Naive thymus-derived CD8-positive, alpha-beta T cell (primary cell): ENCODE data around the gene NHLRC2. TPM values are rescaled to one million over a fixed set of nuclear protein-coding genes. Genes with fewer than 3 reads are reported as not detected.

Source experiments
- ATAC-seq, 2 donors: fragments of 150-1000 bp; cut with Tn5 transposase in 1 of 2; sonication (Bioruptor Pico), chemical (Tn5 transposase) in 1 of 2; 1 replicate in 1 of 2; 2 replicates in 1 of 2; pipeline ENCODE4 v1.10.0; 2021; ENCODE audit warnings: mild to moderate bottlenecking in 2 of 2, moderate library complexity in 2 of 2
- POLR2A ChIA-PET: fragments of 350-600 bp; sonication (Branson Sonifier 250); formaldehyde crosslinking; loops from one replicate; lab custom pipeline; 2021; ENCODE audit warnings: antibody characterized with exemption; lab: Charles Lee
- DNase-seq, 10 donors: peaks; one replicate each; pipeline versions ENCODE4 v3.0.0 to v3.0.0-alpha.2; 2020 to 2022
- H3K27ac Mint-ChIP-seq, 10 donors: one replicate each; pipeline ENCODE4 v1.8.0; 2020 to 2022; ENCODE audit warnings: mild to moderate bottlenecking in 10 of 10, mixed read lengths in 10 of 10, moderate library complexity in 4 of 10, inconsistent platforms in 1 of 10
- H3K27me3 Mint-ChIP-seq, 5 donors: one replicate each; pipeline ENCODE4 v1.8.0; 2021 to 2022; ENCODE audit warnings: mixed read lengths in 5 of 5
- H3K36me3 Mint-ChIP-seq, 3 donors: one replicate each; pipeline ENCODE4 v1.8.0; 2020 to 2022; ENCODE audit warnings: mixed read lengths in 3 of 3, mild to moderate bottlenecking in 2 of 3, inconsistent platforms in 1 of 3
- H3K4me1 Mint-ChIP-seq, 4 donors: one replicate each; pipeline ENCODE4 v1.8.0; 2021 to 2022; ENCODE audit warnings: mixed read lengths in 4 of 4
- H3K4me3 Mint-ChIP-seq, 10 donors: one replicate each; pipeline ENCODE4 v1.8.0; 2020 to 2022; ENCODE audit warnings: mild to moderate bottlenecking in 10 of 10, mixed read lengths in 10 of 10, moderate library complexity in 6 of 10, inconsistent platforms in 1 of 10
- H3K9me3 Mint-ChIP-seq, 9 donors: one replicate each; pipeline ENCODE4 v1.8.0; 2020 to 2022; ENCODE audit warnings: mixed read lengths in 9 of 9, mild to moderate bottlenecking in 3 of 9, inconsistent platforms in 1 of 9, moderate library complexity in 1 of 9
- polyA plus RNA-seq, 3 donors: library from polyadenylated mRNA; unstranded; fragments of 300-500 nt; fragmentation: Illumina TruSeq; gene quantifications; one replicate each; pipeline ENCODE4 v1.2.3, GENCODE V29; 2021
- total RNA-seq, 8 experiments: library from RNA in 2 of 8; stranded (reverse) in 2 of 8; gene quantifications; one replicate each; pipeline ENCODE4 v1.2.3 and lab custom pipeline; 2021 to 2026

NHLRC2 gene
- total and polyA plus RNA-seq, 5 experiments from 2014 or later: 3.4 to 25.4 (median 7.8) TPM

DNA sequence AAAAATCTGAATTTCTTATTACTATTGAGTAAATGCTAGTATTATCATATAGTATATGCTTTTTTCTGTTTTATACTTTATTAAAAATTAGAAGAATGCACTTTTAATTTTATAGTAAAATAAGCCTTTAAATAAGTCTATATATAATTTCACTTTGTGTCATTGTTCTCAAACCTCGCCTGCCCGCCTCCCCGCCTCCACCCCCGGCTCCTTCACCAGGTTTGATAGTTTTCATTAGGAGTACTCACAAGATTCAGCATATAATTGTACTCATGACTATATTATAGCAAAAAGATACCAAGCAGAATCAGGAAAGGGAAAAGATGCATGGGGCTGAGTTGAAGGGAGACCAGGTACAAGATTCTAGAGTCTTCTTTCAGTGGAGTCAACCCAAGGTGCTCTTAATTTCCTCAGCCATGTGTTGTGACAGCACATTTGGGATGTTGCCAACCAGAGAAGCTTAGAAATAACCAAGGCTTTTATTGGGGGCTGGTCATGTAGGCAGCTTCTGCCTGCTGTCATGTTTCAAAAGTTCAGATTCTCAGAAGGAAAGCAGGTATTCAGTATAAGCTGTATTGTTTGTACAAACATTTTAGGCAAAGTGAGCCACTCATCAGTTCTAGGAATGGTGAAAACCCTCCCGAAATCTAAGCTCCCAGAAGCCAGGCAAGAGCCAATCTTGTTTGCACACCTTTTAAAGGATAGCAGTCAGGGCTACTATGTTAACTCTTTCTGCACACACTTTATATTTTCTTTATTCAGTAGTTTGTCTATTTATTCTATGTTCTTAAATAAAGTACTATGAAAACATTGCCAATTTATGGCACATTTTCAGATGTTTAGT lies 12.3 kb downstream of the NHLRC2 start:
- no peak for ATAC-seq
- peaks cover 11 to 16% (median 14%) of the 10 kb centered on the region in 4 donors for H3K4me1 Mint-ChIP-seq
- H3K9me3 Mint-ChIP-seq: peaks cover 0 to 3% (median under 1%) of the 10 kb centered on the region in 9 donors
- no peak overlapping the region for H3K4me3 Mint-ChIP-seq
- peaks cover 9 to 47% (median 29%) of the 10 kb centered on the region in 3 donors for H3K36me3 Mint-ChIP-seq
- no peaks in the 10 kb centered on the region for H3K27me3 Mint-ChIP-seq
- H3K27ac Mint-ChIP-seq: no peak overlapping the region
- DNase-seq: no peak
- POLR2A ChIA-PET: no interaction called here

DNA sequence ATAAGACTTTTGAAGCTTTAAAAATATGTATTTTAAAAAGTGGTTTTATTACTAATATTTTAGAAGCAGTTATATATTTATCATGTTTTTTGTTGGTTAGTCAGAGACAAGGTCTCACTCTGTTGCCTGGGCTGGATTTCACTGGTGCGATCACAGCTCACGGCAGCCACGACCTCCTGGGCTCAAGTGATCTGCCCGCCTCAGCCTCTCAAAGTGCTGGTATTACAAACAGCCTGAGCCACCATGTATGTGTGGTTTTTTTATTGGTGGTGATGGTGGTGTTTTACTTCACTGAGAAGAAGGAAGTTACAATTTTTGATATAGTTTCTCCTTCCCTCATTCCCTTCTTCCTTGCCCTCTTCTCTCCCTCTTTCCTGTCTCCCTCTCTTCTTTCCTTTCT lies 13.4 kb downstream of the NHLRC2 start:
- Mint-ChIP-seq H3K4me3 (no peak overlapping the region), H3K4me1 (peaks cover 13 to 16% (median 14%) of the 10 kb centered on the region in 4 donors), H3K9me3 (peaks cover 0 to 11% (median 7%) of the 10 kb centered on the region in 9 donors), H3K27ac (peak overlapping the region in 1 of 10 donors; percentile 16), H3K36me3 (peaks cover 9 to 50% (median 38%) of the 10 kb centered on the region in 3 donors), H3K27me3 (no peaks in the 10 kb centered on the region)
- no peak for ATAC-seq
- POLR2A ChIA-PET: no interaction called here
- no peak for DNase-seq

DNA sequence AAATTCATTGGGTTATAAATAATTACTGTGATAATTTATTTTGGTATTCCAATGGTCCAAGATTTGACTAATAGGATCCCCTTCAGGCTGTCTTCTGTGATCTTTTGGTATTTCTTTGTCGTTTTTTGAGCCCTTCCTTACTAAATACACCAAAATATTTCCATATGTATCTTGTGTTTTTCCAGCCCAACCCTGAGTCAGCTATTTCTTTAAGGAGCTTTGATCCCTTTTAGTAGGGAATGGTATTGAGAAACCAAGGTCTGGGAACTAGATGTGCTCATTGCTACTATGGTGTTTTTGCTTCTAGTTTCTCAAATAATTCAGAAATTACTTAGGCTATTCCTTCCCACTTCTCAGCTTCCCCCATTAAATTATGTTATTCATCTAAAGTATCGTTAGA lies 15.3 kb downstream of the NHLRC2 start:
- H3K27me3 Mint-ChIP-seq: no peaks in the 10 kb centered on the region

DNA sequence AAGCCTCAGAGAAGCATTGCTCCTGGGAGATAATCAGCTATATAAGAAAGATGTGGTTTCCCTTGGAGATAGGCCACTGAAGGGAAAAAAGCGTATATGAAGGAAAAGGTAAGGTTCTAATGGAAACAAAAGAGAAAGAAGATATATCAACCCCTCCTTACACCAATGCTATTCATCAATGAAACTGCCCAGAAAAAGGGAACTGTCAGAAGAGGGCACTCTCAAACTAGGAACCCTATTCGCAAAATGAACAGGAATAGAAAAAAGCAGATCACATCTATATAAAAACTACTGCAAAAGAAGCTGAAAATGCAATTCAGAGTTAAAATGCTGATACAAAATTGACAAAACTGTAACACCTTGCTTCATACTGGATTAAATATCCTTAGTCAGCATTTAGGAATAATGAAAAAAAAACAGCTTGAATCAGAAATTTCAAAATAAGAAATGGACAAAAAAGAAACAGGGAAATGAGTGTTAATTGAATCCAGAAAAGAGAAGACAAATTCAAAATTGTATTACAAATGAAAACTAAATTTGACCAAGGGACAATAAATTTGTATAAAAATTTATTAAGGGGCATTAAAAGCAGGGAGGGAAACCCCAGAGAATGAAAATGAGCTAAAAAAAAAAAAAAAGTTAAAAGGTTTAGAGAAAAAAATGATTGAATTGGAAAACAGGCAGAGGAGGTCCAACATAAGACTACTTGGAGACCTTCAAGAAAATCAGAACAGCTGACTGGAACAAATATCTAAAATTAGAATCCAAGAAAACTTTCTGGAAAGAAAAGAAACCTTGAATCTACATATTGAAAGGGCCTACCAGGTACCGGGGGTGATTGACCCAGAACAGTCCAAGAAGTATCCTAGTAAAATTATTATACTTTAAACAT lies 17.9 kb downstream of the NHLRC2 start:
- ATAC-seq (no peak), DNase-seq (no peak)
- Mint-ChIP-seq H3K27ac (no peak overlapping the region), H3K4me3 (no peak overlapping the region), H3K36me3 (peaks cover 6 to 42% (median 32%) of the 10 kb centered on the region in 3 donors), H3K9me3 (peaks cover 0 to 11% (median 7%) of the 10 kb centered on the region in 9 donors), H3K27me3 (no peaks in the 10 kb centered on the region), H3K4me1 (peaks cover 11 to 32% (median 23%) of the 10 kb centered on the region in 4 donors)
- POLR2A ChIA-PET: interaction anchor here (0.6 kb wide), 1 partner anchor 32 kb away, joined by 6 read pairs; no protein-coding TSS in a partner anchor

More for the DNA sequence above, 15.3 kb downstream of the NHLRC2 start:
- Mint-ChIP-seq H3K27ac (no peak overlapping the region), H3K9me3 (peaks cover 0 to 11% (median 7%) of the 10 kb centered on the region in 9 donors), H3K4me1 (peaks cover 15 to 25% (median 21%) of the 10 kb centered on the region in 4 donors), H3K36me3 (peaks cover 3 to 39% (median 34%) of the 10 kb centered on the region in 3 donors), H3K4me3 (no peak overlapping the region)
- POLR2A ChIA-PET: no interaction called here
- ATAC-seq: no peak
- DNase-seq: no peak

DNA sequence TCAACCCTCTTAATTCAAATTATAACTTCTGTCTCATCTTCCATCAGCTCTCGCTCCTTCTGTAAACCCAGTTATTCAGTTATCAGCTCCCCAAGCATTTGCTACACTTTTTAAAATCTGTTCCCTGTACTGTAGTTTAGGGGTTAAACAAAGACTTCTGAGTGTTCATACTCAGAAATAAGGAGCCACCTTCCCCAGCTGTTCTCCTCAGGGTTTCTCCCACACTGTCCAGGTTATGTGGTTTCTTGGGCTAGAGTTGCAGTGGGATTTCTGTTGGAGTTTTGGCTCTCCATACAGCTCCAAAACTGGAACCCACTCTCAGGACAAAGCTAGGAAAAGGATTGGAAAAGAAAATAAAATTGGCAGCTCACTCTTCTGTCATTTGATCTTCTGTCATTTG lies 20.8 kb downstream of the NHLRC2 start:
- H3K4me3 Mint-ChIP-seq: no peak overlapping the region
- no peak overlapping the region for H3K27ac Mint-ChIP-seq
- no peaks in the 10 kb centered on the region for H3K27me3 Mint-ChIP-seq
- no peak for ATAC-seq
- POLR2A ChIA-PET: no interaction called here
- peaks cover 9 to 48% (median 33%) of the 10 kb centered on the region in 3 donors for H3K36me3 Mint-ChIP-seq
- peaks cover 0 to 11% (median 7%) of the 10 kb centered on the region in 9 donors for H3K9me3 Mint-ChIP-seq
- no peak for DNase-seq
- H3K4me1 Mint-ChIP-seq: peaks cover 2 to 22% (median 17%) of the 10 kb centered on the region in 4 donors

DNA sequence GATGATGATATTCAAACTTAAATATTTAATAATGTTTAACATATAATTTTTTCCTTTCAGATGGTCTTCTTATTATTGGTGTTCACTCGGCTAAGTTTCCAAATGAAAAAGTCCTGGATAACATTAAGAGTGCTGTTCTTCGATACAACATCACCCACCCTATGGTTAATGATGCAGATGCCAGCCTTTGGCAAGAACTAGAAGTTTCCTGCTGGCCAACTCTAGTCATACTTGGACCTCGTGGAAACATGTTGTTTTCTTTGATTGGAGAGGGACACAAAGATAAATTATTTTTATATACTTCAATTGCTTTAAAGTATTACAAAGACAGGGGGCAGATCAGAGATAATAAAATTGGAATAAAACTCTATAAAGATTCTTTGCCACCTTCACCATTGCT lies 22.0 kb downstream of the NHLRC2 start:
- Mint-ChIP-seq H3K4me3 (no peak overlapping the region), H3K4me1 (peaks cover 2 to 22% (median 17%) of the 10 kb centered on the region in 4 donors), H3K9me3 (peaks cover 0 to 11% (median 6%) of the 10 kb centered on the region in 9 donors), H3K27me3 (no peaks in the 10 kb centered on the region), H3K27ac (no peak overlapping the region), H3K36me3 (peaks cover 9 to 52% (median 28%) of the 10 kb centered on the region in 3 donors)
- POLR2A ChIA-PET: no interaction called here
- no peak for DNase-seq
- no peak for ATAC-seq

DNA sequence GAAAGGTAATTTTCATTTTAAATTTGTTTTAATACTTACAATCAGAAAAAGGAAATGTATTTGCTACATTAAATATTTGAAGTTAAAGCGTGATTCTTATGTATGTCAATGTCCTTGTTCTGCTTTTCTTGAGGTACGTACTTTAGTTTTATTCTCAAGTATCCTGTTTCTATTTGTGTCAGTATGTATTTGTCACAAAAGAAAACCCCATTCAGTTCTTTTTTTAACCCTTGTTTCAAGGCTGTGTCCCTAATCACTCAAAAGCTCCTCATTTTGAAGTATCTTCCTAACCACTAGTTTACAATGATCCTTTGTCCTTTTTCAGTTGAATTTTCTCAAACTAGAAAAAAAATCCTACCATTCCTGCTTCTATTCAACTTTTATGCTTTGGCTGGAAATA lies 25.2 kb downstream of the NHLRC2 start:
- H3K27me3 Mint-ChIP-seq: no peaks in the 10 kb centered on the region
- H3K27ac Mint-ChIP-seq: peak overlapping the region in 1 of 10 donors; percentile 44
- peaks cover 7 to 23% (median 13%) of the 10 kb centered on the region in 4 donors for H3K4me1 Mint-ChIP-seq
- DNase-seq (no peak), ATAC-seq (no peak)
- no peak overlapping the region for H3K4me3 Mint-ChIP-seq
- peaks cover 6 to 65% (median 26%) of the 10 kb centered on the region in 3 donors for H3K36me3 Mint-ChIP-seq
- H3K9me3 Mint-ChIP-seq: no peaks in the 10 kb centered on the region
- POLR2A ChIA-PET: no interaction called here

DNA sequence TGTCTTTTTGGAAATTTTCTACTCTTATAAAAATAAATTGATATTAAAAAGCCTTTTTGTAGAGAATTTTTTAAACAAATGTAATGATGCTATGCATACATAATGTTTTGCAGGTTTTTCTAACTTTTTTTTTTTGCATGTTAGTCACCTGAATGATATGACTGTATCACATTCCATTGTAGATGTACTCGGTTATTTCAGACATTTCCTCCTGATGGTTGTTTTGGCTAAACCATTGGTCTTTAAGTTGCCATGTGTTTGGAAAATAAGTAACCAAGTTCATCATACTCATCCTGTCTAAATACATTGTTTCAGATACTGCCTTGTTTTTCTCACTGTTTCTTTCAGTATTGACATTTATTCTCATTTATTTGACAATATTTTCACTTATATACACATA lies 25.8 kb downstream of the NHLRC2 start:
- H3K27ac Mint-ChIP-seq: no peak overlapping the region
- no peaks in the 10 kb centered on the region for H3K9me3 Mint-ChIP-seq
- H3K4me3 Mint-ChIP-seq: no peak overlapping the region
- H3K27me3 Mint-ChIP-seq: no peaks in the 10 kb centered on the region
- peaks cover 7 to 65% (median 29%) of the 10 kb centered on the region in 3 donors for H3K36me3 Mint-ChIP-seq
- ATAC-seq (no peak), DNase-seq (no peak)
- POLR2A ChIA-PET: no interaction called here
- H3K4me1 Mint-ChIP-seq: peaks cover 7 to 20% (median 10%) of the 10 kb centered on the region in 4 donors

DNA sequence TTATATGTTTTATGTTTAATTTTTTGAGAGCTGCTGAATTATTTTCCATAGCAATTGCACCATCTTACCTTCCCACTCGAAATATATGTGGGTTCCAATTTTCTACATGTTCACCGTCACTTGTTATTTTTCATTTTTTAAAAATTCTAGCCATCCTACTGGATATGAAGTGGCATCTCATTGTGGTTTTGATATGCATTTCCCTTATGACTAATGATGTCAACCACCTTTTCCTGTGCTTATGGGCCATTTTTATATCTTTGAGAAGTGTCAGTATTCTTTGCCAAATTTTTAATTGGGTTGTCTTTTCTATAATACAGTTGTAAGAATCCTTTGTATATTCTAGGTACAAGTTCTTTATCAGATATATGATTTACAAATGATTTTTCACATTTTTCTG lies 27.8 kb downstream of the NHLRC2 start:
- Mint-ChIP-seq H3K9me3 (no peaks in the 10 kb centered on the region), H3K27me3 (no peaks in the 10 kb centered on the region), H3K36me3 (peaks cover 14 to 71% (median 46%) of the 10 kb centered on the region in 3 donors), H3K4me1 (peaks cover 3 to 16% (median 6%) of the 10 kb centered on the region in 4 donors), H3K4me3 (no peak overlapping the region), H3K27ac (no peak overlapping the region)
- POLR2A ChIA-PET: no interaction called here
- no peak for DNase-seq
- ATAC-seq: no peak

DNA sequence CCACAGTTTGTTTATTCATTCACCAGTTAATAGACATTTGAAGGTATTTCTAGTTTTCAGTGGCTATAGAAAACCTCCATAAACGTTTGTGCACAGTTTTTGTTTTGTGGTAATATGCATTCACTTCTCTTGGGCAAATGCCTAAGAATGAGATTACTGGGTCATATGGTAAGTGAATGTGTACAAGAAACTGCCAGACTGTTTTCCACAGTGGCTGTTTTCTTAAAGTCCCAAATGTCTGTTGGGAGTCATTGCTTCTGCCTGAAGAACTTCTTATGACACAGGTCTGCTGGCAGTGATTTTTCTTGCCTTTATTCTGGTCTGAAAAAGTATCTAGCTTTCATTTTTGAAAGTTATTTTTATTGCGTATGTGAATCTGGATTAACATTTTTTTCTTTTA lies 35.5 kb downstream of the NHLRC2 start:
- DNase-seq (no peak), ATAC-seq (no peak)
- POLR2A ChIA-PET: no interaction called here
- Mint-ChIP-seq H3K4me3 (no peak overlapping the region), H3K36me3 (peaks cover 19 to 64% (median 34%) of the 10 kb centered on the region in 3 donors), H3K4me1 (peaks cover 0 to 4% (median under 1%) of the 10 kb centered on the region in 4 donors), H3K27me3 (no peaks in the 10 kb centered on the region), H3K9me3 (no peaks in the 10 kb centered on the region), H3K27ac (no peak overlapping the region)

DNA sequence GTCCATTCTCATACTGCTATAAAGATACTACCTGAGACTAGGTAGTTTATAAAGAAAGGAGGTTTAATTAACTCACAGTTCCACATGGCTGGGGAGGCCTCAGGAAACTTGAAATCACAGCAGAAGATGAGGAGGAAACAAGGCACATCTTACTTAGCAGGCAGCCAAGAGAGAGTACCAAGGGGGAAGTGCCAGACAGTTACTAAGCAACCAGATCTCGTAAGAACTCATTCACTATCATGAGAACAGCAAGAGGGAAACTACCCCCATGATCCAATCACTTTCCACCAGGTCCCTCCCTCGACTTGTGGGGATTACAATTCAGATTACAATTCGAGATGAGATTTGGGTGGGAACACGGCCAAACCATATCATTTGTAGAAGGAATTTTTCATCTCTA lies 36.3 kb downstream of the NHLRC2 start:
- Mint-ChIP-seq H3K4me1 (peaks cover 0 to 4% (median under 1%) of the 10 kb centered on the region in 4 donors), H3K36me3 (peaks cover 19 to 62% (median 37%) of the 10 kb centered on the region in 3 donors), H3K27me3 (no peaks in the 10 kb centered on the region), H3K9me3 (peaks cover 0 to 6% (median 0%) of the 10 kb centered on the region in 9 donors), H3K4me3 (no peak overlapping the region), H3K27ac (no peak overlapping the region)
- ATAC-seq (no peak), DNase-seq (no peak)
- POLR2A ChIA-PET: no interaction called here

DNA sequence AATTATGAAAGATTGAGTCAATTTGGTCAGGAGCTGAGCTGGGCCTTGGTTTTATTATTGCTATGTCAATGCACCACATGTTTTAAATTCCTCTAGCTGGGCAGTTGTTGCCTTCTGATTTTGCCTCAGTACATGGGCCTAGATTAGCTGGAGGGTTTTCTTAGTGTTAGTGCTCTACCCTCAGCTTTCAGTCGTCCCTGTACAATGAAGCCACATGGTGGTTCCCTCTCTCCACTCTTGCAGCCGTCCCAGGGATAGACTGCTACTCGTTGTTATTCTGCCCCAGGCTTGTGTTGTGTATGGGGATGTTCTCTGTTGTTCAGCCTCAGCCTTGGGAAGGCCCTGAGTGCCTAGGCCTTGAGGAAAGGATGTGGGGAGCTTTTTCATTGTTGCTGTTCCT lies 37.0 kb downstream of the NHLRC2 start:
- POLR2A ChIA-PET: no interaction called here
- Mint-ChIP-seq H3K27me3 (no peaks in the 10 kb centered on the region), H3K9me3 (peaks cover 0 to 6% (median 0%) of the 10 kb centered on the region in 9 donors), H3K36me3 (peaks cover 16 to 55% (median 31%) of the 10 kb centered on the region in 3 donors), H3K4me1 (peaks cover 0 to 4% (median under 1%) of the 10 kb centered on the region in 4 donors), H3K27ac (peak overlapping the region in 1 of 10 donors; percentile 1), H3K4me3 (no peak overlapping the region)
- ATAC-seq (no peak), DNase-seq (no peak)
